Stimulated activated CD4-positive, alpha-beta T cell treated with anti-CD3 and anti-CD28 coated beads, Interleukin-12 subunit alpha, Interleukin-12 subunit beta, amount 100 ng/mL, for 4 hours (primary cell): ENCODE measurements around the gene UBA7.
A peak's percentile ranks its signal among the peaks of the same experiment; 100 is the strongest.
"Not testable (repeated sequence)": the region's sequence is repeated elsewhere in the genome, so short reads cannot be mapped to it uniquely, and the experiment has no call there.

Experiments used
- DNase-seq: peaks from one replicate; pipeline ENCODE4 v3.0.0-alpha.2; 2020

Gene UBA7

GRCh38 chr3:49813497-49814174, at the start of gene UBA7:
Gene UBA7, minus strand, starts transcription at chr3:49813953. Its CDS starts 166 bp downstream, at chr3:49813787.
- DNase-seq = no peak

DNA sequence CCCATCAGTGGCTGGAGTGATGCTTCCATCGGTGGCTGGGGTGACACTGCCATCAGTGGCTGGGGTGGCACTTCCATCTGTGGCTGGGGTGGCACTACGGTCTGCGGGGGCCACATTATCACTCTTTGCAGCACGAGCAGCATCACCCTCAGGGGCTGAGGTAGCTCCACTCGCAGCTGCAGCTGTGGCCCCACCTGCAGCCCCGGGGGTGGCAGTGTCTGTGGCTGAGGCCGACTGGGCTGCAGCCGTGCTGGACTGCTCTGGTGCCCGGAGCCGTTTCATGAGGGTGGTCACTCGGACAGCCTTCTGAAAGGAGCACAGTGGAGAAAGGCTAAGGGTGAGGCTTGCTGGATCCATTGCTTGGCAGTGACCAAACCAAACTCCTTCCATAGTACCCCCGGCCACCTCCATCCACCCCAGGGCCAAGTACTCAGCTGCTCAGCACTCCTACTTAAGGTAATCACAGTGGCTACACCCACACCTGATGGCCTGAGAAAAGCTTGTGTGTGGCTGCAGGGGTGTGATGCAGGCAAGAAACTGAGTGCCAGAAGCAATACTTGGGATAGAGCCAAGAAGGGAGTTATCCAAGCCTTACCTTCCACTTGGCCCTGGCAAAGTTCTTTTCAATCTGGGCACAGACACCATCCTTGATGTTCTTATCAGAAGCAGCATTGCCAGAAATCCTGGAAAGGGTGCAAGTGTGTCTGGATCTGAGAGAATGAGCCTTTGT, 46.0 kb upstream of the UBA7 start:
- no peak for DNase-seq

DNA sequence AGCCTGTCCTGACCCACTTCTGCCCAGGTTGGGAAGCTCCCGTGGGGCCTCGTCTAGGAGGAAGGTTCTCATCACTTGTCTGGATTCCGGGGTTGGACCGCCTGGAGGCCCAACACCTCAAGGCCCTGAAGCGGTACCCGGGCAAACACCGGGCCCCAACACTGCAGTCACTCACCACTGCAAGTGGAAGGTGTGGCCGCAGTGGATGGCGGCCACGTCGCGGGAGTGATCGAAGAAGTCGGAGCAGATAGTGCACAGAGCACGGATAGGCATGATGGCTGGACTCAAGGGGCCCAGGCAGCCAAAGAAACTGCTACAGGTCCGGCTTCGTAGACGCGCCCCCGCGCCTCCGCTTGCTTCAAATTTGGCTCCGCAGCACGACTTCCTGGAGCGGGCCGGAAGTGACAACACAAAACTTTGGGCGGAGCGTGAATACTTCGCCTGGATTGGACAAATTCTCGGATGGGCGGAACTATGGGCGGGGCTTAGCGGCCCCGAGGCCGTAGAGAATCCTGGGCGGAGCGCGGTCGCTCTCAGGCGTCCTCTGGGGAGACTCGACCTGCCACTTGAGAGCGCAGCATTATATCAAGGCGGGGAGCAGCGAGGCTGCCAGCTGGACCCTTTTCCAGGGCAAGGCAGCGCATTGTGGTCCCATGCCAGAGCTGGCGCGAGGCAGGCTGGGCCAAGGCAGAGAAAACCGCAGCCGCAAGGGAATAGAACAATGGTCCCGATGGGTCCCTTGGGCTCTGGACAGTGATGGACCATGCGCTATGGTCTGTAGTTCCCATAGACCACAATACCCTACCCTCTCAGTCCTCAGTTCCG, 42.6 kb upstream of the UBA7 start, which contains the start of gene TRAIP:
Gene TRAIP (minus strand): TSS at position 384 of the 825 bp plus-strand sequence. CDS start 111 bp downstream, at position 273.
- peak; percentile 93 for DNase-seq

DNA sequence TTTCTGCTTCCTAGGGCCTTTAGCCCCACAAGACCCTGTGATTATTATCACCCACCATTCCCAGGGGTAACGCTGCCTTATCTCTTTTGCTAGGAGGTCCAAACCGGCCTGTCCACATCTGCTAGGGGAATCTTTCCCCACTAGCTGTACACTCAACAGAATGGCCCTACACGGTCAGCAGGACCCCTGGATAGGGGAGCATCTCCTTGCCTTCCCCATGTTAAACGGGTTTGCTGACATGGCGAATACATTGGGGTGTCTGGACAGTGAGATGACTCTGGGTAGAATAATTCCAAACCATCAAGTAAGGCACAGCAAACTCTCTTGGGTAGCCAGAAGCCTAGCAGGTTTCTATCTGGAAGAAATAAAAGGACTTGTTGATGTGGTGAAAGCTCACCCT, 41.9 kb upstream of the UBA7 start:
- no peak for DNase-seq

DNA sequence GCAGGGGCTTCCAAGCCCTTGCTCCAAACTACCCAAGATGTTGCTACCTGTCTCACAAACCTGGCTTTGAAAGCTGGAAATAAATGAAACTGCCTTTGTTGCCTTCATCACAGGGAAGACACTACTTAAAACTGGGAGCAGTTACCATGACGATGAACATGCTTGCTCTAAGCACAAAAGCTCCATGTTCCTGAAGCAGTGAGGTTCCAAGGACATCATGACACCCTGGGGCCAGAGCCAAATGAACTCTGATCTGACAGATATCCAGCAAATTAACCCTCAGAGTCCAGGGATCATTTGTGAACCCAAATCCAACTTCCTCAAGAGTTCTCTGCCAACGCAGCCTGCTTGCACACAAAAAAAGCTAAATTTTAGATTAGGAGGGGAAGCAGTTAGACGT, 31.9 kb upstream of the UBA7 start:
- DNase-seq = no peak

GRCh38 chr3:49844464-49845183, 30.9 kb upstream of the UBA7 start:
- DNase-seq = no peak

DNA sequence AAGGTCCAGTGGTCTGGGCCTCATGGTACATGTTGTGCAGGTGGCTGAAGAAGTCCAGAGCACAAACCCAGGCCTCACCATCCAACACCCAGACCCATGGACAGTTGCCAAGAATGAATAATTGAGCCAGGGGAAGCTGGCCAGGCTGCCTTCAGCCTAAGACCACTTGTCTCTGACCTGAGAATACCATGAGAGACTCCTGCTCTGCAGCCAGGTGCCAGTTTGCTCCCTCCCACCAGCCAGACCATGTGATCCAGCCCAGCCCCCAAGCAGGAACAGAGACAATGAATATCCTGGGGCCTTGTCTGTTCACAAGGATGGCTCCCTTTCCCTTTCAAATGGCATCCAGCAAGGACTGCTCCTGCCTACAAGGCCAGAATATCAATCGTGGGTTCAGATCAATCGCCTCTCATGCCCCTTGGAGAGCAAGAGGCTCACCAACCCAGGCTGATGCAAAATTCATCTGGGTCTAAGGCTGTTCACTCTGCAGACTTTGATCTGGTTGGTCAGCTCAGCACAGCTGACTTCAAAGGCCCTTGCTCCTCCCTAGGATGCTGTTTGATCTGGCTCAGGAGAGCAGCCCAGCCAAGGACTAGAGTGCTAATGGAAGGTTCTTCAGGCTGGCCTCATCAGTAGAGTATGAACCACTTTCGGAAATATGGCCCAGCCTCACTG, 29.2 kb upstream of the UBA7 start:
- no peak for DNase-seq

GRCh38 chr3:49841806-49842205, 28.1 kb upstream of the UBA7 start:
- DNase-seq = no peak

GRCh38 chr3:49841126-49841696, 27.5 kb upstream of the UBA7 start:
- DNase-seq = no peak

DNA sequence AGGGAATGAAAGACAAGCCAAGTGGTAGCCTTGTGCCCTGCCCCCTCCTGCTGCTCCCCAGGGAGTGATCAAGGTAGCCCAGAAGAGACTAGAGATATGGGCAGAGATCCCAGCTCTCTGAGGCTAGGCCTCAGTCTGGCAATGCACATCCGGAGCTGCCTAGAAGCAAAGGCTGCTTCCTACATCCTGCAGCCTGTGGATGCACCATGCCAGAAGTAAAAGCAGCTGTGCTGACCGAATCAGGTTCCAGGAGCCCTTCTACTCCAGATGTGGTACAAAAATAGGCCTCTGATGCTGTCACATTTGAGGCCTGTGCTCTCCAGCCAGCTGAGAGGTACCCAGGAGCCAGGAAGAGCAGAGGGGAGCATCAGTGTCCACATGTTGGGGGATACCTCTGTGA, 26.6 kb upstream of the UBA7 start:
- no peak for DNase-seq

DNA sequence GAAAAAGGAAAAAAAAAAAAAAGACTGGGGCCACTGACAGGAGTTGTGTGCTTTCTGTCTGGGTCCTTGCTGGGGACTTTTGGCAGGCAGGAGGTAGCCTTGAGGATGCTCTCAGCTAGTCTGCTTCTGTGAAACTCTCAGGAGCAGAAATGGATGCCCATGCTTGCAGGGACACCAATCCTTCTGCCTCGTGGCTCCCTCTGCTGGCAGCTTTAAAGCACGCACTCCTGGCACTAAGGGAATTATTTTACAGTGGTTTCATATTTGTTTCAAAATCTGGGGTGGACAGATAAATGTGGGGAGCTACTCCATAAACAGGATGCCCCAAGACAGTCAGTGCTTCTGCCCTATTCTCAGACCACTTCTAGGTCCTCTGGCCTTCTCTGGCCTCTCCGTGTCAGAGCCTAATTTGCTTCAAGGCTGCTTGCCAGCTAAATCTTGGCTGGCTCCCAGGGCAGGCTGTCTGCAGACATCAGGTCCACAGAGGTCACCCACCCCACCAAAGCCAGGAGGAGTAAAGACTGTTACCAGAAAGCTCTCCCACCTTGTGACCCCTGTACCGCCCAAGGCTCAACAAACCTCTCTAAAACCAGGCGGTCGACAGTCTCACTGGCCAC, 25.5 kb upstream of the UBA7 start:
- DNase-seq = peak; percentile 75

- DNase-seq = no peak
These were observed 17.6 kb upstream of the UBA7 start for GRCh38 chr3:49831341-49831740.

- no peak for DNase-seq
These were observed 12.3 kb upstream of the UBA7 start for GRCh38 chr3:49826016-49826415.

DNA sequence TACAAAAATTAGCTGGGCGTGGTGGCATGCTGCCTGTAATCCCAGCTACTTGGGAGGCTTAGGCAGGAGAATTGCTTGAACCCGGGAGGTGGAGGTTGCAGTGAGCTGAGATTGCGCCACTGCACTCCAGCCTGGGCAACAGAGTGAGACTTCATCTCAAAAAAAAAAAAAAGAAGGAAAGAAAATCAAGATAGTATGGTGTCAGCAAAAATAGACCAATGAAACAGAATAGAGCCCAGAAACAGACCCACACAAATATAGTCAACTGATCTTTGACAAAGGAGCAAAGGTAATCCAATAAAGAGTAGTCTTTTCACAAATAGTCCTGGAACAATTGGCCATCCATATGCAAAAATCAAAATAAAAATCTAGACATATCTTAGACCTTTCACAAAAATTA, 9.4 kb upstream of the UBA7 start:
- DNase-seq = not testable (repeated sequence)

GRCh38 chr3:49812916-49813496, 747 bp downstream of the UBA7 start:
- DNase-seq = no peak

- DNase-seq = no peak
These were observed 6.2 kb downstream of the UBA7 start for GRCh38 chr3:49807431-49808114.

GRCh38 chr3:49806850-49807249, 6.9 kb downstream of the UBA7 start:
- DNase-seq = no peak

DNA sequence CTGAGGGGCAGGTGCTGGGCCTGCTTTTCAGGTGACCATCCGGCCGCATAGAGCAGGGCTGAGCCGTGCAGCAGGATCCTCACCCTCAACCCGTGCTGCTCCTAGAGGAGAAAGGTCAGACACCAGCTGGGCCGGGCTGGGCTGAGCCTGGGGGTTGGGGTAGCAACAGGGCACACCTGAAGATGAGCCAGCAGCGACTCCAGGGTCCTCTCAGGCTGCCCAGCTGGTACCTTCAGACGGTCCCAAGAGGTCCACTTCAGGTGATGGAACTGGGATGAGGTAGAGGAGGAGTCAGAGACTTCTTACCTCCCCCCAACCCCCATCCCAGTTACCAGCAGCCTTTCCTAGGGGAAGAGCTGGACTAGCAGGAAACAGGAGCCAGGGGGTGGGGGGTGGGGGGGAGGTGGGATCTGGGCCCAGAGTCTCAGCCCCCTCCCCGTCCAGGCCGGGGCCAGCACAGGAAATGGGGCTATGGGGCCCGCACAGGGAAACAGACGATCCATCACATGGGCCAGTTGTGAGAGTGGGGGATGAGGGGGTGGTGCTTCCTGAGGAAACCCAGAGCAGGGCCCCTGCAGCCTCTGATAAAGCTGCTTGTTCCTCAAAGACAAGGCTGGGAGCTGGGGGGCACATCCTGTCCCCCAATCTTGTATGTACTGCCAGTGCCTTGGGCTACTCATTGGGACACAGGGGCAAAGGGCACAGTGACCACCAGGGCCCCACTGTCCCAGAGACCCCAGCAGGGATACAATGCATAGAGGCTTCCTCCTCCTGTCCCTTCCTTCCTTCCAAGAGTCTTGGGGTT, 7.7 kb downstream of the UBA7 start:
- no peak for DNase-seq

DNA sequence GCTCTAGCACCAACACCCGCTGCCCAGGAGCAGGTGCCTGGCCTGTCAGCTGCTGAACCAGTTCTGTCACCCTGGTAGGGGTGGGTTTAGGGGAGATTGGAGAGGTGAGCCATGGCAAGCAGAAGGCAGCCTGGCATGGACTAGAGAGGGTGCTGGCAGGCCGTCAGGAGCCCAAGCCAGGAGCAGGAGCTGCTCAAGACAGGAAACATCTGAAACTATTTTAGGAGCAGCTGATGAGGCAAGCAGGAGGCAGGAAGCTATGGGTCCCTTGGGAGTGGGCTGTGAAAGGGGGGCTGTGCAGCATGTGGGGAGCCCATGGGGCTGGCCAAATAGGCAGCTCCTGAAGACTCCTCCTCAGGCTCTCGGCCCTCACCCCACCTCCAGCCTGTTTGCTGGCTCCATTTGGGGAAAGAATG, 8.4 kb downstream of the UBA7 start:
- no peak for DNase-seq
